A549 (cell line): ENCODE measurements around the gene SELENOW. TPM values are rescaled to one million over a fixed set of nuclear protein-coding genes. Genes with fewer than 3 reads are reported as not detected.

ENCODE experiments used
- ATAC-seq, 2 experiments: fragments of 200-7000 bp in 1 of 2; fragments of >200 bp in 1 of 2; cut with Nextera tagmentation in 1 of 2; cut with Tn5 transposase in 1 of 2; 3 replicates each; pipeline versions ENCODE4 v1.8.0 to v1.9.1; 2018 to 2020; ENCODE audit warnings: mild to moderate bottlenecking in 1 of 2, moderate library complexity in 1 of 2
- CTCF ChIA-PET: fragments of 300-600 bp; sonication (Branson Sonifier 250); formaldehyde crosslinking; extraction: SDS; loops from one replicate; lab custom pipeline; 2021; ENCODE audit warnings: antibody characterized with exemption, inconsistent platforms; lab: Yijun Ruan, JAX
- POLR2A ChIA-PET: fragments of 350-600 bp; formaldehyde crosslinking; extraction: SDS; loops from one replicate; lab custom pipeline; 2021; ENCODE audit warnings: antibody characterized with exemption, inconsistent platforms; lab: Yijun Ruan, JAX
- DNase-seq, 2 experiments: peaks; one replicate each; pipeline versions ENCODE4 v3.0.0 to v3.0.0-alpha.2; 2011 to 2016; ENCODE audit warnings: low read depth in 1 of 2, low spot score in 1 of 2
- FAIRE-seq: peaks from 2 replicates; lab custom pipeline; 2011; peaks lifted over from hg19 to GRCh38; lab: Jason Lieb, UNC
- H3K27ac ChIP-seq, 2 experiments: fragments of >200 bp; sonication (Bioruptor Twin); formaldehyde crosslinking; 3 replicates each; pipeline ENCODE4 v1.5.1; 2016 to 2017
- H3K4me1 ChIP-seq: fragments of >200 bp; sonication (Bioruptor Twin); formaldehyde crosslinking; 3 replicates; pipeline ENCODE4 v1.6.1; 2016
- H3K4me2 ChIP-seq: fragments of >200 bp; sonication (Bioruptor Twin); formaldehyde crosslinking; 3 replicates; pipeline ENCODE4 v1.6.1; 2016
- H3K4me3 ChIP-seq: fragments of >200 bp; sonication (Bioruptor Twin); formaldehyde crosslinking; 3 replicates; pipeline ENCODE4 v1.5.1; 2016
- H3K9me3 ChIP-seq: fragments of >200 bp; sonication (Bioruptor Twin); formaldehyde crosslinking; 3 replicates; pipeline ENCODE4 v1.6.1; 2016
- CBX2 ChIP-seq: fragments of 200-600 bp; sonication (generic); IDR thresholded peaks from 2 replicates; pipeline ENCODE4 v1.6.1; 2016; ENCODE audit warnings: low read depth, mild to moderate bottlenecking, borderline replicate concordance
- CTCF ChIP-seq: fragments of >200 bp; sonication (Bioruptor Twin); formaldehyde crosslinking; IDR thresholded peaks from 3 replicates; pipeline ENCODE4 v1.5.1; 2016
- E2F6 ChIP-seq: IDR thresholded peaks from 2 replicates; pipeline ENCODE4 v1.6.1; 2012; ENCODE audit warnings: low read depth, borderline replicate concordance
- EHMT2 ChIP-seq: fragments of 200-600 bp; sonication (generic); IDR thresholded peaks from 2 replicates; pipeline ENCODE4 v1.6.1; 2016; ENCODE audit warnings: antibody characterized with exemption, low read depth, mild to moderate bottlenecking, moderate library complexity
- EP300 ChIP-seq, 2 experiments: fragments of >200 bp; sonication (Bioruptor Twin); formaldehyde crosslinking; IDR thresholded peaks; 2 replicates in 1 of 2; 3 replicates in 1 of 2; pipeline ENCODE4 v1.6.1; 2016 to 2017
- ESRRA ChIP-seq: fragments of 150-350 bp; IDR thresholded peaks from 2 replicates; pipeline ENCODE4 v1.6.1; 2014; ENCODE audit warnings: mild to moderate bottlenecking, low read length, borderline replicate concordance
- FOSB ChIP-seq: fragments of 250-450 bp; sonication (Bioruptor Pico); IDR thresholded peaks from 2 replicates; pipeline ENCODE4 v1.5.0; 2020; ENCODE audit warnings: mild to moderate bottlenecking, moderate library complexity
- FOSL2 ChIP-seq, 2 experiments: fragments of 450-650 bp in 1 of 2; fragments of >200 bp in 1 of 2; sonication (Bioruptor Twin) in 1 of 2; formaldehyde crosslinking; IDR thresholded peaks; 2 replicates each; pipeline versions ENCODE4 v1.5.0 to v1.6.1; 2016 to 2020; ENCODE audit warnings: mild to moderate bottlenecking in 1 of 2, moderate library complexity in 1 of 2
- GATA3 ChIP-seq: IDR thresholded peaks from 2 replicates; pipeline ENCODE4 v1.6.1; 2012; ENCODE audit warnings: borderline replicate concordance
- HEYL ChIP-seq: fragments of 250-450 bp; sonication (Bioruptor Pico); IDR thresholded peaks from 2 replicates; pipeline ENCODE4 v1.8.0; 2021; ENCODE audit warnings: mild to moderate bottlenecking, moderate library complexity
- HOXB13 ChIP-seq: fragments of 250-450 bp; sonication (Bioruptor Pico); IDR thresholded peaks from 2 replicates; pipeline ENCODE4 v1.5.0; 2020; ENCODE audit warnings: low read depth, mild to moderate bottlenecking, moderate library complexity
- JUN ChIP-seq, 2 experiments: fragments of >200 bp; sonication (Bioruptor Twin); formaldehyde crosslinking; IDR thresholded peaks; 2 replicates in 1 of 2; 3 replicates in 1 of 2; pipeline ENCODE4 v1.6.1; 2016 to 2017
- JUNB ChIP-seq: fragments of >200 bp; sonication (Bioruptor Twin); formaldehyde crosslinking; IDR thresholded peaks from 2 replicates; pipeline ENCODE4 v1.6.1; 2016
- MAX ChIP-seq: IDR thresholded peaks from 2 replicates; pipeline ENCODE4 v1.6.1; 2012
- NFE2L2 ChIP-seq: fragments of 150-350 bp; conservative IDR thresholded peaks from 2 replicates; pipeline ENCODE4 v1.6.1; 2014; ENCODE audit warnings: low read length
- NPAS2 ChIP-seq: fragments of 250-450 bp; sonication (Bioruptor Pico); IDR thresholded peaks from 2 replicates; pipeline ENCODE4 v1.8.0; 2022; ENCODE audit warnings: mild to moderate bottlenecking, moderate library complexity, borderline replicate concordance
- NR3C1 ChIP-seq: fragments of >200 bp; sonication (Bioruptor Twin); formaldehyde crosslinking; IDR thresholded peaks from 3 replicates; pipeline ENCODE4 v1.6.1; 2017
- PBX3 ChIP-seq: IDR thresholded peaks from 2 replicates; pipeline ENCODE4 v1.6.1; 2012
- PHF8 ChIP-seq: fragments of 200-600 bp; sonication (generic); IDR thresholded peaks from 2 replicates; pipeline ENCODE4 v1.6.1; 2016; ENCODE audit warnings: low read depth, mild to moderate bottlenecking, antibody characterized with exemption, moderate library complexity, borderline replicate concordance
- POLR2AphosphoS2 ChIP-seq: conservative IDR thresholded peaks from 2 replicates; pipeline ENCODE4 v1.6.1; 2012; ENCODE audit warnings: low read length, improper control_type of control experiment, inconsistent platforms
- SMC3 ChIP-seq: fragments of >200 bp; sonication (Bioruptor Twin); formaldehyde crosslinking; IDR thresholded peaks from 3 replicates; pipeline ENCODE4 v1.6.1; 2018; ENCODE audit warnings: inconsistent platforms
- TP53 ChIP-seq: fragments of 250-450 bp; sonication (Bioruptor Pico); IDR thresholded peaks from 2 replicates; pipeline ENCODE4 v1.5.0; 2021; ENCODE audit warnings: mild to moderate bottlenecking, moderate library complexity
- ZFP36 ChIP-seq: fragments of 450-650 bp; IDR thresholded peaks from 2 replicates; pipeline ENCODE4 v1.6.1; 2014; ENCODE audit warnings: borderline replicate concordance; ENCODE audit not compliant: partially characterized antibody
- ZNF302 ChIP-seq: fragments of 250-450 bp; sonication (Bioruptor Pico); IDR thresholded peaks from 2 replicates; pipeline ENCODE4 v1.9.0; 2021; ENCODE audit warnings: inconsistent platforms, mild to moderate bottlenecking, moderate library complexity
- ZSCAN20 ChIP-seq: fragments of 250-450 bp; sonication (Bioruptor Pico); IDR thresholded peaks from 2 replicates; pipeline ENCODE4 v1.8.0; 2022; ENCODE audit warnings: mild to moderate bottlenecking, moderate library complexity
- WGBS: methylation state at CpG from one replicate; pipeline ENCODE4 v1.1.6; 2017; ENCODE audit errors: missing lambda C conversion rate; 5-methylcytosine and 5-hydroxymethylcytosine counted together
- polyA plus RNA-seq, 4 experiments: library from polyadenylated mRNA; depleted of rRNA in 3 of 4; stranded (reverse); fragments of >200 nt; fragmentation: RNase III in 1 of 4; extraction: RNeasy Plus Mini Kit Qiagen cat#74134 plus additional on column Dnase treatment in 1 of 4; gene quantifications; 2 replicates in 3 of 4; 3 replicates in 1 of 4; pipeline ENCODE4 v1.2.3, GENCODE V29; 2011 to 2017

Gene SELENOW
- polyA plus RNA-seq, 2 of the 4 experiments (the other 2 are of a cell fraction): 114 to 155 TPM

GRCh38 chr19:47824396-47824795 is 45.9 kb downstream of the SELENOW start:
- DNase-seq: no peak
- H3K27ac ChIP-seq: no peak overlapping the region
- peaks cover 8% of the 10 kb centered on the region; the same call in 1 of the 3 replicates for H3K9me3 ChIP-seq
- no peaks in the 10 kb centered on the region for H3K4me1 ChIP-seq
- H3K4me3 ChIP-seq: no peak overlapping the region
- ATAC-seq: peak in 1 of 2 experiments; percentile 26; a peak in 1 of 6 replicates
- no peak for FAIRE-seq
- CTCF ChIA-PET: interaction anchor here (0.6 to 3.4 kb wide), 4 partner anchors 12 to 39 kb away, joined by 3 to 18 read pairs (median 6); no protein-coding TSS in a partner anchor
- 73% methylated on average over 5 of the region's 6 CpGs for WGBS
- no peak overlapping the region for H3K4me2 ChIP-seq
- POLR2A ChIA-PET: no interaction called here
- TF ChIP-seq NPAS2 (CRISPR knock-in tag) (no peak), ZNF302 (no peak), CBX2 (no peak), E2F6 (no peak), PHF8 (no peak), CTCF (no peak), GATA3 (no peak), FOSL2 (IDR thresholded peaks at IDR 0.05) (no peak), FOSL2 (CRISPR knock-in tag; IDR thresholded peaks at IDR 0.05) (no peak), PBX3 (no peak), EP300 (IDR thresholded peaks at IDR 0.05) (no peak), EHMT2 (no peak), NR3C1 (no peak), ZSCAN20 (CRISPR knock-in tag) (no peak), SMC3 (no peak), MAX (no peak), JUNB (no peak)

GRCh38 chr19:47826800-47827199 is 48.3 kb downstream of the SELENOW start:
- no peak for TF ChIP-seq ZSCAN20 (CRISPR knock-in tag)
- no peak for TF ChIP-seq FOSL2 (IDR thresholded peaks at IDR 0.05)
- TF ChIP-seq FOSL2 (CRISPR knock-in tag; IDR thresholded peaks at IDR 0.05): no peak
- no peak for TF ChIP-seq HOXB13
- TF ChIP-seq JUN (IDR thresholded peaks at IDR 0.05): no peak
- TF ChIP-seq NR3C1: no peak
- TF ChIP-seq NFE2L2: no peak
- no peak for TF ChIP-seq NPAS2 (CRISPR knock-in tag)
- no peak for TF ChIP-seq HEYL (CRISPR knock-in tag)
- TF ChIP-seq POLR2AphosphoS2: no peak
- TF ChIP-seq ZFP36: no peak
- no peak for TF ChIP-seq EHMT2
- TF ChIP-seq FOSB: no peak
- TF ChIP-seq ESRRA: no peak
- TF ChIP-seq E2F6: no peak
- TF ChIP-seq TP53 (CRISPR knock-in tag): no peak
- H3K27ac ChIP-seq: no peak overlapping the region
- peaks cover 8% of the 10 kb centered on the region; the same call in 1 of the 3 replicates for H3K9me3 ChIP-seq
- ChIA-PET CTCF (interaction anchor here (0.7 to 3.4 kb wide), 12 partner anchors 9 to 318 kb away, joined by 3 to 18 read pairs (median 4); no protein-coding TSS in a partner anchor), POLR2A (no interaction called here)
- H3K4me3 ChIP-seq: no peak overlapping the region
- no peak overlapping the region for H3K4me2 ChIP-seq
- no peaks in the 10 kb centered on the region for H3K4me1 ChIP-seq
- WGBS: 79% methylated on average over 6 of the region's 6 CpGs
- no peak for DNase-seq
- no peak for ATAC-seq
- FAIRE-seq: no peak
